ENCODE results near the gene GP2. TPM values are rescaled to one million over a fixed set of nuclear protein-coding genes. Genes with fewer than 3 reads are reported as not detected.

Gene GP2
- total RNA-seq, 1 experiment from 2014 or later = not detected

Other genes starting within 250 kb of the GP2 start
- not detected in 2 replicates for gene UMOD, start 25.2 kb upstream of the GP2 start, total RNA-seq (2014; rRNA removed; shearing (Covaris generic))
- not detected in 2 replicates for gene PDILT, start 77.2 kb upstream of the GP2 start, total RNA-seq (2014; rRNA removed; shearing (Covaris generic))
- gene ACSM5, start 82.0 kb upstream of the GP2 start, total RNA-seq (2014; rRNA removed; shearing (Covaris generic)) = 1.1 TPM in 1 of 2 replicates, not detected in the other
- gene ACSM2A, start 124.0 kb upstream of the GP2 start, total RNA-seq (2014; rRNA removed; shearing (Covaris generic)) = not detected in 2 replicates
- gene ACSM2B, start 248.9 kb upstream of the GP2 start, total RNA-seq (2014; rRNA removed; shearing (Covaris generic)) = not detected in 2 replicates

All from H4 (cell line).